NOMO-1 treated with dmso at 0.1 percent for 144 hours (cell line): ENCODE results near the gene PHLPP2.
"Not testable (repeated sequence)": the region's sequence is repeated elsewhere in the genome, so short reads cannot be mapped to it uniquely, and the experiment has no call there.

Source experiments
- DNase-seq: peaks from one replicate; lab custom pipeline; 2025; ENCODE audit not compliant: unreplicated experiment; lab: John Stamatoyannopoulos, UW

The PHLPP2 gene

DNA sequence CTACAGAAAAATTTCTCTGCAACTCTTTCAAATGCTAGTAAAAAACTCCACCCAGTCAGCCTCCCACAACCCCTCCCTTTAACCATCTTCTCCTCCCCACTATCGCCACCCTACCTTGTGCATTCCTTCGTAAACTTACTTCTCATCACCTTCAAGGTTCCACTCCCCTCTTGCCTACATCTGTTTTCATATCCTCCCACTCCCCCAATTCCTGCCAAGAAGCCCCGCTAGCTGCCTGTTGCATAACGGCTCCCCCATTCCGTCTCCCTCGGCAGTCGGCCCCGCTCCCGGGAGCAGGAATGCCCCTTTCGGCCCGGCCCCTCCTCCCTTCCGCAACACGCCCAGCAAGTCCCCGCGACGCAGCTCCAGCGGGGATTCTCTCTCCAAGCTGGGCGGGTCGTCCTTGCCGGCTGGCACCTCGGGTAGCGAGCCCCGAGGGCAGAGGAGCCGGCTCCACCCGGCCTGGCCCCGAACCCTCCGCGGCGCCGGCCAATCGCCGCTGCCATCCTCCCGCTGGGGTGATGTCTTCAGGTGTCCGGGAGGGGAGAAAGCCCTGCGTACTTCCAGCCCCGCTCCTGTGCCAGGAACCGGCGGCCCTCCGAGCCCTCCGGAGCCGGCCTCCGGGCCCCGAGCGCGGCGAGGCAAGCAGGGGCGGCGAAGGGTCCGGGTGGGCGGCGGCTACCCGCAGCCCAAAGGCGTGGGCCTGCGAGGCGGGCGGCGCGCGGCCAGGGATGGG is 1.5 kb downstream of the PHLPP2 start:
- DNase-seq, result no peak

DNA sequence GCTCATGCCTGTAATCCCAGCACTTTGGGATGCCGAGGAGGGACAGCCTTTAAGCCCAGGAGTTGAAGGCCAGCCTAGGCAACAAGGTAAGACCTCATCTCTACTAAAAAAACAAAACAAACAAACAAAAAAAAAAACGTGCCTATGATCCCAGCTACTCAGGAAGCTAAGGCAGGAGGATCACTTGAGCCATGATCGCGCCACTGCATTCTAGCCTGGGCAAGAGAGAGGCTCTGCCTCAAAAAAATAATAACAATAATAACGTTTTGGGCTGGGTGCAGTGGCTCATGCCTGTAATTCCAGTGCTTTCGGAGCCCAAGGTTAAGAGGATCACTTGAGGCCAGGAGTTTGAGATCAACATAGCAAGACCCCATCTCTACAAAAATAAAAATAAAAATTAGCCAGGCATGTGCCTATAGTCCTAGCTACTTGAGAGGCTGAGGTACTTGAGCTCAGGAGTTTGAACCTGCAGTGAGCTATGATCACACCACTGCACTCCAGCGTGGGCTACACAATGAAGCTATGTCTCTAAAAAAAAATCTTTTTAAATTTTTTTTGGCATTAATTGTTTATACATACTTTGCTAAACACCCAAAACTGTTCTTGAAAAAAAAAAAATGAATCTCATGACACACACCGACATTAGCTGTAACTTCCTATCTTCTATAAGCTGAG is 3.3 kb downstream of the PHLPP2 start:
- DNase-seq, result no peak

DNA sequence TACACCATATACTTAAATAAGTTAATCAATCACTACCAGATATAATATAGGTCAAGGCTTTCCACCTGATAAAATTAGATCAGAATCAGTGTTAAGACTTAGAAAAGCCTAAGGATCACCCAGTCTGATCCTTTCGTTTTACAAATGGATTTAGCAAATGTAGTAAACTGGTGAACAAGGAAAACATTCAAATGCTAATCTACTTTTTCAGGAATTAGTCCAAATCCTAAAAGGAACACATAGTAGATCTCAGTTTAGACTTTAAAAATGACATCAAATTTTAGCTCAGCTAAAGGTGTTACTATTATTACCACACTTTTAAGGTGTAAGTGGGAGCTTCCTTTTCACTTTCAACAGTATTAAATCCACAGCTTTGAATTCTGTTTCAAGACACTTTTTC is 12.0 kb downstream of the PHLPP2 start:
- DNase-seq, result no peak

DNA sequence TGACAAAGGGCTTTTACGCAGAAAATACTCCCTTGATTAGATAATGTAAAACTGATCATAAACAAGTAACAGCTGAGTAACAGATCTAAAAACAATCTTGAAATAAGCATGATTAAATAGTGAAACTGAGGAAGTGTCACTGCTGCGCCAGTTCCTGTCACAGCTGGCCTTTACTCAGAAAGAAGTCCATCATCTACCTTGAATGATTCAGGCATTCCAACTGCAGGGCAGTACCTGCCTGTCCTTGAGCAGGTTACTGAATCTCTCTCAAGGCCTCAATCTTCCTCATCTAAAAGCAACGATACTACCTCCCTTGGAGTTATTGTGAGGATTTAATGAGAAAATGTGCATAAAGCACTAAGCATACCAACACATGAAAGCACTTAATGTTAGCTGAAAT is 12.7 kb downstream of the PHLPP2 start:
- no peak for DNase-seq

DNA sequence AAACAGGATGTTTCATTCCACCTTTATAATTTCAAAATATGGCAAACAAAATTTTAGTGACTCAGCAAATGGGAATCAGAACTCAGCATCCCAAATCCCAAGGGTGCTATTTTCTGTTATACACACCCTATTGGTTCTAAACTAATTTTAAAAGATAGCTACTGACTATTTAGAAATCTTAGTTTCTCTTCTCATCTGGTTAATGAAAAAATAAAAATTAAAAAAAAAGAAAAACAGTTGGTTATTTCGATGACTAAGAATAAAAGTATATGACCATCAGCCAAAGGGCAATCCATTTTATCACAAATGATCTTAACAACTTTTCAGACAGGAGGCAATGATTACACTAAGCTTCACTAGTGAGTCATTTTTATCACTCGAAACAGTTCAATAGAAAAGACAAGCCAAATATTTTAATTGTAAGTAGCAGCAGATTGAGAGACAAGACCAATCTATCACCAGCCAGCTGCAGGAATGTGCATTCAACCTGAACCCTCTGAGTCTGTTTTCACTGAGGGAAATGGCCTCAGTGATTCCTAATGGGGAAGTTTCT is 15.2 kb downstream of the PHLPP2 start:
- DNase-seq, result no peak

DNA sequence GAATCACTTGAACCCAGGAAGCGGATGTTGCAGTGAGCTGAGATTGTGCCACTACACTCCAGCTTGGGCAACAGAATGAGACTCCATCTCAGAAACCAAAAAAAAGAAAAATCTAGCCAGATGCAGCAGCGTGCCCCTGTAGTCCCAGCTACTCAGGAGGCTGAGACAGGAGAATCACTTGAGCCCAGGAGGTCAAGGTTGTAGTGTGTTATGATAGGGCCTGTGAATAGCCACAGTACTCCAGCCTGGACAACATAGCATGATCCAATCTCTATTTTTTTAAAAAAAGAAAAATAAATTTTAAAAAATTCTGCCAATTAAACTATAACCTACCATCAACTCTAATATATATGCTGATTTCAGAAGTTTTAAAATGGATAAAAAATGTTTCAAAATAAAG is 15.8 kb downstream of the PHLPP2 start:
- no peak for DNase-seq

DNA sequence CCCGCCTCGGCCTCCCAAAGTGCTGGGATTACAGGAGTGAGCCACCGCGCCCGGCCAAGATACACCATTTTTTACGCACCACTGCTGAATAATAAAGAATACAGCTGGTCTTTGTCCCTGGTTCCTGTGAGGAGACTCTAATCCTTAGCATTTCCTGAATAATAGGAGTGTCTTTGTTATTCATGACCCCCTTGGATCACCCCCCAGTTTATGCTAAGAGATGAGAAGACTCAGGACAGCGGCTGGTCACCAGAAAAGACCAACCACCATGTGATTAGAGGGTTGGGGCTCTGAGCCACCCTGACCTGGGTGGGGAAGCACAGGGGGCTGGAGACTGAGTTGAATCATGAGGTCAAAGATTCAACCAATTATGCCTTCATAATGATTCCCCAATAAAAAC is 17.3 kb downstream of the PHLPP2 start:
- DNase-seq, result no peak

DNA sequence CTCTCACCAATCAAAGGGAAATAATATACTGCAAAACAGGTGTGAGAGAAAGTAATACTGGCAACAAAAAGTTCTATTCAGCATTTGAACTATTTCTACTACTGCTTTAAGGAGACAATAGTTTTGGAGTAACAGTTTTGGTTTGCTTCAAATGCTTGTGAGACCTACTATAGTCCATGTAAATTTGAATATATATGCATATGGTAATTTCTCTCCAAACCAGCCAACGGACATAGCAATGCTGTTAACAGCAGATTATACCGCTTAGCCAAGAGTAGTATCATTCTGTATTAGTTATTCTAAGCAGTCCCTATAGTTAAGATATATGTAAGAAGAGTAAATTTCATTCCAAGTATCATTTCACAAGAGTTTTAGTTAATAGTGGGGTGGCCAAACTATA is 18.5 kb downstream of the PHLPP2 start:
- no peak for DNase-seq

DNA sequence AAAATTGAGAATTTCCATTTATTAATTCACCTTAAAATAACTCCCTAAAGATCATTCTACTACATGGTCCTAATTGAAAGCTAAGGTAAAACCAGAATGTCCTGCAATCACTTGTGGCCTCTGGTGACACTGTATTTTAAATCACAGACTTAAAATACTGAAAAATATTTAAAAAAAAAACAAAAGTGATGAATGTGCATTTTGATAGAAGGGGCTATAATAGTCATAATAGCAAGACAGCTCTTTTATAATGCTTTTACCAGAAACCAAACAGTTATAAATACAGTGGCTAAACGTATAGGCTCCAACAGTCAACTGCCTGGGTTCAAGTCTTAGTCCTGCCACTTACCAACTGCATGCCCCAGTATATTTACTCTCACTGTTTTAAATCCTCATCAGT is 21.2 kb downstream of the PHLPP2 start:
- DNase-seq, result no peak

DNA sequence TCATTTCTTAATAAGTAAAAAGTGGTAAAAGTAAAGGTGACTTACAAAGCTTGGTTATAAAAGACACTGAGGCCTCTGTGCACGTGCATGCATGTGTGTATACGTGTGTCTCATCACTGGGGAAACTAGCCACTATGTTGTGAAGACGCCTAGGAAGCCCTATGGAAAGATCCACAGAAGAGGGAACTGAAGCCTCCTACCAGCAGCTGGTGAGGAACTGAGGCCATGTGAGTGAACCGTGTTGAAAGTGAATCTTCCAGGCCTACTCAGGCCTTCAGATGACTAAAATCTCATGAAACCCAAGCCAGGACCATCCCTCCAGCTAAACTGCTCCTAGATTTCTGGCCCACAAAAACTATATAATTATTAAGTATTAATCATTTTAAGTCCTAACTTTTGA is 23.7 kb downstream of the PHLPP2 start:
- DNase-seq, result no peak

DNA sequence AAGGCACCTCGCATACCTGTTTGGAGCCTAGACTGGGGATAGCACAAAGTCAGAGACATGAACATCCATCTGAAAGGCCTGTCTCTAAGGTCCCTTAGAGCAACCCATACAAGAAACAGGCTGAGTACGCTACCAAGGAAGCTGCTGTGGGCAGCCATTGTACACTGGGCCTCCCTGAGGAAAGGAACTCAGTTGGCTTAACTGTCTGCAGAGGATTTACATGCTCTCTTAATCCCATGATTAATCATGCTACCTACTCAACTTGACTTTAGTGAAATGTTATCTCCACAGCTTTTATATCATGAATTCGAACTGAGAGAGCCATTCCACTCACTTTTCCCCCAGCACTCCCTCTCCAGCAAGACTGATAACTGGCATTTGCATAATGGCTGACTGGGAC is 26.0 kb downstream of the PHLPP2 start:
- no peak for DNase-seq

DNA sequence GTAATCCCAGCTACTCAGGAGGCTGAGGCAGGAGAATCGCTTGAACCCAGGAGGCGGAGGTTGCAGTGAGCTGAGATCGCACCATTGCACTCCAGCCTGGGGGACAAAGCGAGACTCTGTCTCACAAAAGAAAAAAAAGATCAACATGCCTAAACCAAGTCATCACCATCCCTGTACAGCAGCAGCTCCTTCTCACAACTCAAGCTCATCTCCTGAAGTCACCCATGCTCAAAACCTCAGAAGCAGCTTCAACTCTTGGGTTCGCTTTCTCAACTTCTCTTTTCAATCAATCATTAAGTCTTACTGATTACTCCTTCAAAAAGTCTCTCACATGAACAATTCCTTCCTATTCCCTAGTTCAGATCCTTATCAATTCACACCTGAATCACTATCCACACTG is 31.3 kb downstream of the PHLPP2 start:
- DNase-seq, result no peak

DNA sequence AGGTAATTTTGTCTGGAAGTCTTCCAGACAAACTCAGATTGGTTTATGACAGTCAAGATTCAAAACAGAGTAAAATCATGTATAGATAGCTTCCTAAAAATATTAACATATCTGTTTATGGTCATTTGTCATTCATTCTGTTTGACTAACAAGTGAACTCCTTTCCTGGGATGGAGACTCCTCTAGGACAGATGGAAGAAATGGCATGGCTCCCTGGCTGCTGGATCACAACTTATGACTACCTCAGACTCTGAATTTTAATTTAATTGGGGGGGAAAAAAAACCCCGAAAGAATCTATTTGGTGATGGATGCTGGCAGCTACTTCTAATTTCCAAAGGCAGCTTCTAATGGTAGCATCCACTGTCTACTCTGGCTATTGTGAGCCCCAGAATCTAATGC is 34.6 kb downstream of the PHLPP2 start:
- no peak for DNase-seq

DNA sequence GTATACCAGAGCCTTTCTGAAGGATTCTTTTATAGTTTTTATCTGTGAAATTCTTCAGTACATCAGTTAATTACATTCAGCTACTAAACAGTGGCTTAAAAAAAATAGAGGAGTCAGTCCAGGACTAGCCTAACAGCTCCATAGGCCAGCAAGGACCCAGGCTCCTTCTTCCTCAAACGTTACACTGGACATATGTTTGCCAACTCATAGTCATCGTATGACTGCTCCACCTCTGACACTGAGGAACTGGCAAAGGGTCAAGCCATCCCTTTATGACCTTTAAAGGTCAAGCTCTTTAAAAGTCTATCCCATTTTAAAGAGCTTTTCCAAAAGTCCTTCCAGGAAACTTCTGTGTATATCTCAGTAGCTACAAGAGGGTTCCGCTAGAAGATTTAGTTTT is 36.6 kb downstream of the PHLPP2 start:
- no peak for DNase-seq

DNA sequence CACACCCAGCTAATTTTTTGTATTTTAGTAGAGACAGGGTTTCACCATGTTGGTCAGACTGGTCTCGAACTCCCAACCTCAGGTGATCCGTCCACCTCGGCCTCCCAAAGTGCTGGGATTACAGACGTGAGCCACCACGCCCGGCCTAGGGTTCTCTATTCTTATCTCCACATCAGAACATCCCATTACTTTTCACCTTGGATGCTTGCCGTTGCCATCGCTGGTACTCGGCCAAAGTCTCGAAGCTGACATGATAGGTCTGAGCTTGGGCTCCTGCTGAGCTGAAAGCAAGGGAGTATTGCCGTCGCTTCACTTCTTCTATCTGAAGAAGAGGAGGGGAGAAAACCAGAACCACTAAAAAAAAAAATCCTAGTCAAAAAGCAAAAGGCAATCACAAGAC is 40.2 kb downstream of the PHLPP2 start:
- not testable (repeated sequence) for DNase-seq

DNA sequence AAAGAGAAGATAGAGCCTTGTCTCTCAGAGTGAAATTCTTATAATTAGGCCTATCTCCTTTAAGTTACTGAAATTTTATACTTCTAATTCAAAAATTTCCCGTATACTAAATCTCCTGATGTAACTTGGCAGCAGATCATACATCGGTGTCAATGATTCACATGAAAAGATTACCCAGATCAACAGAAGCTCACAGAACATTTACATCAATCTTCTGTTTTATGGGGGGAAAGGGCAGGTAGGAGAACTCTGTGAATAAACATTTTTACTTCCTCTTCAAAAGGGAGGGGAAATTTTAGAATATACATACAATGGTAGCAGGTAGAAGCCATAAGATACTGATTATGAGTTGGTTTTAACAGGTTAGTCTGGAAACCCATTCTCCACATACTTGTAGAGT is 43.1 kb downstream of the PHLPP2 start:
- DNase-seq, result no peak

DNA sequence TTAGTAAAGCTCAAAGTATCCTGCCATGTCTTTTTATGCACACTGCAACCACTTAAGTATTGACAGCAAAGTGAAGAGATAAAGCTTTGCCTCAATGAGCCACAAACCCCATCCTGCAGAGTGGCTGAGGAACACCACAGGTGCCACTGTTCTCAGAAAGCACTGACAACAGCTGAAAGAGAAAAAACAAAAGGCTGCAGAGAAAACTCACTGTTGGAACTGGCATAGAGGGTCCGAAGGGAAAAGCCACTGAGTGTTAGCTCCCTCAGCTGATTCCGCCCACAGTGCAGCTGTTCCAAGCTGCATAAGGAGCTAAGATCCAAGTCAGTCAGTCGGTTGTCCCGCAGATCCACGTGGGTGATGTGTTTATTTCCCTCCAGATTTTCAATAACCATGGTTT is 48.3 kb downstream of the PHLPP2 start:
- DNase-seq, result no peak

DNA sequence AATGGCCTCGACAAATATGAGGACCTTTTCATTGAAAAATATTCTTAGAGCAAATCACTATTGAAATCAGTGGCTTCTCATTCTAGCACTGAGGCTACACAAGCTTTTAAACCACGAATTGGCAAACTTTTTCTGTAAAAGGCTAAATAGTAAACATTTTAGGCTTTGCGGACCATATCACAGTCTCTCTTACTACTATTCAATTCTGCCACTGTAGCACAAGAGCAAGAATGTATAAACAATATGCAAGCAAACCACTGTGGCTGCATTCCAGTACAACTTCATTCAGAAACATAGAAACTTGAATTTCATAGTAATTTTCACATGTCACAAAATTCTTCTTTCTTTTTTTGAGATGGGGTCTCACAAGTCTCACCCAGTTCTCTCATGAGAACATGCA is 49.1 kb downstream of the PHLPP2 start:
- DNase-seq, result no peak

DNA sequence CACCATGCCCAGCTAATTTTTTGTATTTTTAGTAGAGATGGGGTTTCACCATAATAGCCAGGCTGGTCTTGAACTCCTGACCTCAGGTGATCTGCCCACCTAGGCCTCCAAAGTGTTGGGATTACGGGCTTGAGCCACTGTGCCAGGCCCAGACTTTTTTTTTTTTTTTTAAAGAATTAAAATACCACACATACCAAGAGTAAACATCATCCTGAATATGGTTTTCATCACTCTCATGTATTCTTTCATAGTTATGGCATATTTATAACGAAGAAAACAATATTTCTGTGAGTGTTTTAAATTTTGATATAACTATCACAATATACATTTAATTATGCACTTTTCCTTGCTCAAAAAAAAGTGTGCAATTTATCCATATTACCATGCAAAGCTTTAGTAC is 50.3 kb downstream of the PHLPP2 start:
- no peak for DNase-seq

DNA sequence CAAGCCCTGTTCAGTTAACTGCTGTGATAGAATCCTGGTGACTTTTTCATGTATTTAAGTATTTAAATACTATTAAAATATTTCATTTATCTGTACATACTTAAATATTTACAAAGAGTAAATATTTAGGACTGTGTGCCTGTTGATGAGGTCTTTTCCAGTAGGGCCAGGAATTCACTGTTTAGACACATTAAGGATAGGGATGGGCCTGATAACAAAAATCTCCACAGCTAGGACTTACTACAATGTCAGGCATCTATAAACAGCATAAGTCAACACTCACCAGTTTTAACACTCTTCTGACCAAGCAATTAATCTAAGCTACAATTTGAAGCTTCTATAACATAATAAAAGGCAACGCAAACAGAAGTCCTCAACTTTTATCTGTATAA is 50.9 kb downstream of the PHLPP2 start:
- DNase-seq, result no peak

DNA sequence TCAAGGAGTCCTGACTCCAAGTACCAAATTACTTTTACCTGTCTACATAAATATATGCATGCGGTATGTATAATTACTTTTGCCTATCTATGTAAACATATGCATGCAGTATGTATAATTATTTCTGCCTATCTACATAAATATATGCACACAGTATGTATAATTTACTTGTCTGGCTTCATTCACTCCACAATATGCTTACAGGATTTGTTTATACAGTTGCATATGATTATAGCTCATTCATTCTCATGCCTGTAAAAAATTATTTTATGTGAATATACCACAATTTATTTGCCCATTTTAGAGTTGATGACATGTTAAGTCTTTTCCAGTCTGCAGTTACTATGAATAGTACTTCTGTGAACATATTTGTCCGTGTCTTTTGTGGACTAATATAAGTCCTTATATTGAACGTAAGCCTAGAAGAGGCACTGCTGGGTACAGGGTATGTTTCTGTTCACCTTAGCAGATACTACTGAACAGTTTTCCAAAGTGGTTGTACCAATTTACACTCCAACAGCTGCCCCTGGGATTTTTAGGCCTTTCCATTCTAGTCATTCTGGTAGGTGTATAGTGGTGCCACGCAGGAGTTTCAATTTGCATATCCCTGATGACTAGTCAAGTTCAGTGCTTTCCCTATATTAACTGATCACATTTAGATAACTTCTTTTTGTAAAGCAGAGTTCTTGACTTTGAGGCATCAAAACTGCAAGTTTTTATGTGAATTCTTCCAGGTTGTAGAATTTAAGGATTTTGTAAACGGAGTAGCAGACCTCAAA is 51.5 kb downstream of the PHLPP2 start:
- no peak for DNase-seq

DNA sequence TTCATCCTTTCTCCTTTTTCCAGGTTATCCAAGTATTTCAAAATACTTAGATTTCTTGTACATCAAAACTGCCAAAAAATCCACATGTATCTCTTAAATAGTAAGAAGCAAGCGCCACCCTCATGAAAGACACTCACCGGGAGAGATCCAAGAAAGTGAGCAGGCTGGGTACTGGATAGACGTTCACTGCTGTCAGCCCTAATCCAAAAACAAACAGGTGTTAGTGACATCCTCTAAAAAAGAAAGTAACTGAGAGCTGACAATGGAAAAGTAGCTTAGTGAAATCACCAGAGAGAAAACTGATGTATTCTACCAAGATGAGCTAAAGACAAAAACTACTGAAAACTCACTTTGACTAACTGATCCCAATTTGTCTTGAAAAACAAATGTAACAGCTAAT is 52.4 kb downstream of the PHLPP2 start:
- DNase-seq, result no peak
